ENCODE measurements around the gene TBRG4.

GRCh38 chr7:45107356-45107755, 4.1 kb downstream of the TBRG4 start:
- no peak for TF ChIP-seq CTCF (conservative IDR thresholded peaks at IDR 0.05; ENCODE audit: low read depth, low read length)
- no peak for TF ChIP-seq EZH2 (IDR thresholded peaks at IDR 0.05; ENCODE audit: low read length, unreplicated experiment)
